Neural cell (in vitro differentiated cells): Measurements from ENCODE around the gene C22orf42. TPM values are rescaled to one million over a fixed set of nuclear protein-coding genes. Genes with fewer than 3 reads are reported as not detected.
"Not testable (repeated sequence)": the region's sequence is repeated elsewhere in the genome, so short reads cannot be mapped to it uniquely, and the experiment has no call there.

Source experiments
- H2AFZ ChIP-seq: fragments of 200-600, 300-800 bp; sonication (generic), shearing (Covaris generic); 2 replicates; pipeline ENCODE4 v1.6.0; 2014; ENCODE audit warnings: low read depth, mild to moderate bottlenecking, antibody characterized with exemption, low read length, moderate library complexity
- H3F3A ChIP-seq: fragments of 200-600 bp; shearing (Covaris generic); 2 replicates; pipeline ENCODE4 v1.6.1; 2016; ENCODE audit warnings: mild to moderate bottlenecking, moderate library complexity, mixed read lengths, antibody characterized with exemption, low read length; ENCODE audit not compliant: insufficient read depth, poor library complexity, severe bottlenecking
- H3K27ac ChIP-seq: fragments of 200-600, 300-800 bp; sonication (generic), shearing (Covaris generic); 2 replicates; pipeline ENCODE4 v1.5.1; 2014; ENCODE audit warnings: mild to moderate bottlenecking, low read length, moderate library complexity
- H3K27me3 ChIP-seq: fragments of 300-800, 200-600 bp; sonication (generic), shearing (Covaris generic); 2 replicates; pipeline ENCODE4 v1.6.0; 2014; ENCODE audit warnings: mild to moderate bottlenecking, low read depth, low read length, moderate library complexity; ENCODE audit not compliant: insufficient read depth
- H3K36me3 ChIP-seq: fragments of 300-800, 200-600 bp; sonication (generic), shearing (Covaris generic); 2 replicates; pipeline ENCODE4 v1.5.1; 2014; ENCODE audit warnings: mild to moderate bottlenecking, antibody characterized with exemption, low read length, moderate library complexity; ENCODE audit not compliant: insufficient read depth
- H3K4me2 ChIP-seq: fragments of 300-800, 200-600 bp; sonication (generic), shearing (Covaris generic); 2 replicates; pipeline ENCODE4 v1.6.0; 2014; ENCODE audit warnings: mild to moderate bottlenecking, low read length
- H3K4me3 ChIP-seq: fragments of 300-800, 200-600 bp; sonication (generic), shearing (Covaris generic); 2 replicates; pipeline ENCODE4 v1.5.1; 2014; ENCODE audit warnings: mild to moderate bottlenecking, low read length, moderate library complexity
- H3K79me2 ChIP-seq: fragments of 200-600 bp; shearing (Covaris generic); replicated peaks from 2 replicates; pipeline ENCODE4 v1.6.0; 2014; ENCODE audit warnings: mild to moderate bottlenecking, low read length, moderate library complexity; ENCODE audit not compliant: insufficient read depth
- H3K9ac ChIP-seq: fragments of 300-800, 200-600 bp; sonication (generic), shearing (Covaris generic); 2 replicates; pipeline ENCODE4 v1.6.1; 2016; ENCODE audit warnings: mild to moderate bottlenecking, low read length, mixed read lengths
- H3K9me2 ChIP-seq: fragments of 200-600 bp; shearing (Covaris generic); 2 replicates; pipeline ENCODE4 v1.6.1; 2016; ENCODE audit warnings: mild to moderate bottlenecking, low read length, mixed read lengths; ENCODE audit not compliant: insufficient read depth
- H3K9me3 ChIP-seq: fragments of 200-600, 300-800 bp; sonication (generic), shearing (Covaris generic); 2 replicates; pipeline ENCODE4 v1.6.1; 2016; ENCODE audit warnings: mild to moderate bottlenecking, mixed run types, low read length, moderate library complexity, mixed read lengths
- H4K20me1 ChIP-seq: fragments of 200-600 bp; shearing (Covaris generic); 2 replicates; pipeline ENCODE4 v1.6.1; 2016; ENCODE audit warnings: mild to moderate bottlenecking, mixed run types; ENCODE audit not compliant: insufficient read depth
- CTCF ChIP-seq: fragments of 450-650 bp; IDR thresholded peaks from 2 replicates; pipeline ENCODE4 v1.5.1; 2014; ENCODE audit warnings: antibody characterized with exemption, mild to moderate bottlenecking, moderate library complexity; ENCODE audit not compliant: poor library complexity, severe bottlenecking
- EP300 ChIP-seq: fragments of 450-650 bp; conservative IDR thresholded peaks from 2 replicates; pipeline ENCODE4 v1.6.1; 2014; ENCODE audit warnings: antibody characterized with exemption, mild to moderate bottlenecking, moderate library complexity; ENCODE audit not compliant: poor library complexity, severe bottlenecking
- EZH2 ChIP-seq: fragments of 200-600, 300-800 bp; shearing (Covaris generic), sonication (generic); IDR thresholded peaks from 2 replicates; pipeline ENCODE4 v1.6.1; 2014; ENCODE audit warnings: antibody characterized with exemption, low read length, borderline replicate concordance, mild to moderate bottlenecking; ENCODE audit not compliant: insufficient read depth, poor library complexity, severe bottlenecking
- MXI1 ChIP-seq: fragments of 450-650 bp; conservative IDR thresholded peaks from 2 replicates; pipeline ENCODE4 v1.6.1; 2014; ENCODE audit warnings: antibody characterized with exemption, mild to moderate bottlenecking; ENCODE audit not compliant: poor library complexity, severe bottlenecking
- POLR2AphosphoS5 ChIP-seq: IDR thresholded peaks from 2 replicates; pipeline ENCODE4 v1.6.1; 2012
- RAD21 ChIP-seq: fragments of 450-650 bp; conservative IDR thresholded peaks from 2 replicates; pipeline ENCODE4 v1.6.1; 2014; ENCODE audit warnings: antibody characterized with exemption, mild to moderate bottlenecking, moderate library complexity
- REST ChIP-seq: IDR thresholded peaks from 2 replicates; pipeline ENCODE4 v1.6.1; 2012; ENCODE audit warnings: borderline replicate concordance
- SMC3 ChIP-seq: fragments of 450-650 bp; conservative IDR thresholded peaks from 2 replicates; pipeline ENCODE4 v1.6.1; 2014; ENCODE audit warnings: antibody characterized with exemption, mild to moderate bottlenecking, moderate library complexity; ENCODE audit not compliant: poor library complexity
- TAF1 ChIP-seq: IDR thresholded peaks from 2 replicates; pipeline ENCODE4 v1.6.1; 2012; ENCODE audit warnings: low read depth
- polyA plus RNA-seq: library from polyadenylated mRNA; depleted of rRNA; stranded (reverse); fragments of >200 nt; gene quantifications from 2 replicates; pipeline ENCODE4 v1.2.3, GENCODE V29; 2014

The C22orf42 gene
- polyA plus RNA-seq, 1 donor from 2014 or later = 51.0 TPM

GRCh38 chr22:32165681-32166080 lies 6.6 kb upstream of the C22orf42 start:
- Histone ChIP-seq H3K9ac (no peak overlapping the region), H3K27me3 (no peaks in the 10 kb centered on the region), H2AFZ (no peak overlapping the region), H3K4me2 (no peak overlapping the region), H3K79me2 (no peaks in the 10 kb centered on the region), H3K36me3 (no peaks in the 10 kb centered on the region), H4K20me1 (no peaks in the 10 kb centered on the region), H3K27ac (no peak overlapping the region), H3K4me3 (no peak overlapping the region), H3K9me3 (no peaks in the 10 kb centered on the region), H3K9me2 (no peaks in the 10 kb centered on the region), H3F3A (no peaks in the 10 kb centered on the region)
- TF ChIP-seq CTCF (no peak), EP300 (no peak), EZH2 (no peak), MXI1 (no peak), TAF1 (no peak)

GRCh38 chr22:32164075-32164860 lies 5.2 kb upstream of the C22orf42 start:
- no peaks in the 10 kb centered on the region for H3K9me3 ChIP-seq

GRCh38 chr22:32160411-32160810 lies 1.3 kb upstream of the C22orf42 start:
- not testable (repeated sequence) for H2AFZ ChIP-seq, H3K9me3 ChIP-seq, H3K27me3 ChIP-seq, H3K36me3 ChIP-seq, H3K4me3 ChIP-seq, H3K27ac ChIP-seq, H3K4me2 ChIP-seq, H4K20me1 ChIP-seq, H3K9ac ChIP-seq, H3K9me2 ChIP-seq, H3F3A ChIP-seq, H3K79me2 ChIP-seq

More at GRCh38 chr22:32164075-32164860, 5.2 kb upstream of the C22orf42 start:
- Histone ChIP-seq H3K9me2 (no peaks in the 10 kb centered on the region), H2AFZ (no peak overlapping the region), H3K9ac (no peak overlapping the region), H3K36me3 (no peaks in the 10 kb centered on the region), H3F3A (no peaks in the 10 kb centered on the region), H4K20me1 (no peaks in the 10 kb centered on the region), H3K27me3 (no peaks in the 10 kb centered on the region), H3K4me2 (no peak overlapping the region), H3K79me2 (no peaks in the 10 kb centered on the region), H3K4me3 (no peak overlapping the region), H3K27ac (no peak overlapping the region)
- TF ChIP-seq REST (no peak), TAF1 (no peak), POLR2AphosphoS5 (no peak), SMC3 (no peak), RAD21 (no peak), CTCF (no peak), EP300 (no peak), MXI1 (no peak), EZH2 (no peak)

- not testable (repeated sequence) for H3K4me2 ChIP-seq, H3K27ac ChIP-seq, H4K20me1 ChIP-seq, H3K4me3 ChIP-seq, H3K27me3 ChIP-seq, H3K9ac ChIP-seq, H2AFZ ChIP-seq, H3K9me2 ChIP-seq, H3K9me3 ChIP-seq, H3K79me2 ChIP-seq, H3F3A ChIP-seq, H3K36me3 ChIP-seq
Measured at GRCh38 chr22:32157632-32158031, 1.5 kb downstream of the C22orf42 start.
